Stimulated activated CD8-positive, alpha-beta memory T cell treated with anti-CD3 and anti-CD28 coated beads, Interleukin-7, amount 100 ng/mL, for 4 hours (primary cell): ENCODE data around the gene CNGA3.
"Not testable (repeated sequence)": the region's sequence is repeated elsewhere in the genome, so short reads cannot be mapped to it uniquely, and the experiment has no call there.

Experiments
- DNase-seq, 2 donors: peaks; one replicate each; pipeline ENCODE4 v3.0.0-alpha.2; 2020; ENCODE audit warnings: low read depth in 2 of 2

Gene CNGA3

GRCh38 chr2:98346311-98347236 lies at the start of gene CNGA3:
TSS of gene CNGA3 (plus strand) at chr2:98346456. CDS start at chr2:98369976, 23,520 bp downstream.
- no peak for DNase-seq

DNA sequence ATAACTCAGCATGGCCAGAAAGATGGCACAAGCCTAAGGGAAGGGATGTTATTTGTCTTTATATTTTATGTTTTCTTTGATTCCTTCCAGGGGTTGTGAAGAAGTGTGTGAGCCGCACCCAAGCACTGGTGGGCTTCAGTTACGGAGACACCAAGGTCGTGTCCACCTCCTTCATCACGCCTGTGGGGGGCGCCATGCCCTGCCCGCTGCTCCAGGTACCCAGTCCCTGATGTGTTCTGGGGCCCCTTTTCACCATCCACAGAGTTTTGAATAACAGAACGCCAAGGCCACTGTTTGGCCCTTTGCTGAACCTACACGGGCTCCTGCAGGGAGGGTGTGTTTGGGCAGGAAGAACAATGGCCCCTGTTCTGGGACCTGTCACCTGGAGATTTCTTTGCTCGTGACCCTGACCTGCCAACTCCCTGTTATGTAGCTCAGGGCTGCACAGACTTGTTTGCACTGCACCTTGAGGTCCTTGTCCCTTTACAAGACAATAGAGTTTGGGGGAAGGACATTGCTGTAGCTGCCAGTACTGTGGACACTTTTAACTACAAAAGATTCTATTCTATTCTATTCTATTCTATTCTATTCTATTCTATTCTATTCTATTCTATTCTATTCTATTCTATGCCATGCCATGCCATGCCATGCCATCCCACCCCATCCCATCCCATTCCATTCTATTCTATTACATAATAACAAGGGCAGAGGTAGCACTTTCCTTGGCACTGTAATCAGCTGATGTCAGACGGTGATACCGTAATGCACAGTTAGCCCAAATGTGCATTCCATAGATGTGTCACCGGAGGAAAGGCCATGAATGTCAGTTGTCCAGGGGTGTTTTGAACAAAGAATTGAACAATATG lies 48.2 kb upstream of the CNGA3 start:
- DNase-seq: no peak

DNA sequence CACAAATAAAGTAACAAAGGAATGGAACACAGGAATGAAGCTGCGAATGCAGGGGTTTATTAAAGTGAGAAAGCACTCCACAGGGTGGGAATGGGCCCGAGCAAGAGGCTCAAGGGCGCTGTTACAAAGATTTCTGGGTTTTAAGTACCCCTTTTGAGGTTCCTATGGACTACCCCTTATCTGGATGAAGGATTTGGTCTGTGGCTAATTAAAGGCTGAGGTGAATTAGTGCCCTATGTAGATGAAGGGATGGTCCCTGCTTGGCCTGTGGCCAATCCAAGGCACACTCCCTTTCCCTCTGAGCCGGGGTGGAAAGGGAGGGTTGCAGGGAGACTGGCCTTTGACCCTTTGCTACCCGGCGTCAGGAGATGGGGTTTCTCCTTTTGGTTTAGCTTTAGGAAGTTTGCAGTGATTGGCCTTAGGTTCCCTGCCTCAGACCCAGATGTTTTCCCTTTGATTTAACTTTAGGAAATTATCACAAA lies 47.5 kb upstream of the CNGA3 start:
- DNase-seq: no peak

DNA sequence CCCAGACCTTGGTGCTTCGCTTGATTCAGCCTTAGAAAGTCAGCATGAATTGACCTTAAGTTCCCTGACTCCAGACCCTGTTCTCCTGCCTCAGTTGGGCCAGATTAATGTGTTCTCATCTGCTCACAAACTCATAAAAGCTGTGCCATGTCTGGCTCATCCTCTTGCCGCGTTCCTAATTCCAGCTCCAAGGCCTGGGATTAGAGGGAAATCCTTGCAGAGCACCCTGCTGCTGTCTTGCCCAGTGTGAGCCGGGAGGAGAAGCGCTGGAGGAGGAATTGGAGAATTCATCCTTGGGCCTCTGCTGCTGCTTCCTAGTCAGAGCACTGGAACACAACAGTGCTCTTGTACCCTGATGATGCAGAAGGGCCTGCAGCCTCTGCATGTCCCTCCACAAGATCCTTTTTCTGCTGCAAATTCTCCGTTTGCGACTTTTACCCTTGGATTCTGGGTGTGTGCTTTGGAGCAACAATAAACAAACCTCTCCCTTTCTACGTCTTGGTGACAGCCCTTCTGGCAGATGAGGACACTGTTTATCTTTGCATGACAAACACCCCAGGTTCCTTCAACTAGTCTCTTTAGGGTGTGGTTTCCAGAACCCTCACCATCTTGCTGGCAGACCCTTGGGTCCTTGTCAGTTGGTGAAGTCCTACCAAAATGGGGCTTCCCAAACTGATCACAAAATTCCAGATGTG lies 46.9 kb upstream of the CNGA3 start:
- no peak for DNase-seq

- no peak for DNase-seq
These were observed 45.9 kb upstream of the CNGA3 start for GRCh38 chr2:98300141-98300874.

DNA sequence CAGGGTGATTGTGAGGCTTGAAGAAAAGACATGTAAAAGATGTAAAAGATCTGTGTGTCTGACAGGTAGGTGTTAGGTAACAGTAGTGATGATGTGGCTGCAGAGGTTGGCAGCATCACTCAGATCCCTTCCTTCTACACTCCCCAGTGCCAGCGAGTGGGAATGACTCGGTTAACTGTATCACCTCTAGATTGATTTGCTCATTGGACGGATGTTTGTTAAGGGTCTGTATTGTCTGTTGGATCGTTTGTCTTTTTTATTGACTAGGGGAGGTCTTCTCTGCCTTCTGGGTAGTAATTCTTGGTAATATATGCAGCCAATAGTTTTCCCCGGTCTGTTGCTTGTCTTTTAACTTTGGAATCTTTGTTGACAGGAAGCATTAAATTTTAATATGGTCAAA lies 44.8 kb upstream of the CNGA3 start:
- no peak for DNase-seq

- DNase-seq: not testable (repeated sequence)
These were observed 39.0 kb upstream of the CNGA3 start for GRCh38 chr2:98307131-98307696.

DNA sequence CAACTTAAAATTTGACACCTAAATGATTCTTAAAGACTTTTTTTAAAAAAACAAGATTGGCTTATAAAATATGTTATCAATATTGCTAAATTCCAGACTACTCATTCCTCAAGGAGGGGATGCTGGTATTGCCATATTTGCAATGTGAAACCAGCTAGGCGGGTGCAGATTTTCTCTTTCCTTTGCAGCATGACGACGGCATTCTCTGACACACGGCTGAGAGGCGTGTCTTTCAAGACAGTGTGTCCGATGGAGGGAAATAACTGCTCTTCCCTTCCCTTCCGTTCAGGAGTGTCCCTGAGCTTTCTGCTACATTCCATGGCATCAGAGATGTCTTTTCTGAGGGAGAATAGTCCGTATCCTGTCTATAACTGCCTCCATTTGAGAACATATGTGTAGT lies 38.2 kb upstream of the CNGA3 start:
- DNase-seq: no peak

DNA sequence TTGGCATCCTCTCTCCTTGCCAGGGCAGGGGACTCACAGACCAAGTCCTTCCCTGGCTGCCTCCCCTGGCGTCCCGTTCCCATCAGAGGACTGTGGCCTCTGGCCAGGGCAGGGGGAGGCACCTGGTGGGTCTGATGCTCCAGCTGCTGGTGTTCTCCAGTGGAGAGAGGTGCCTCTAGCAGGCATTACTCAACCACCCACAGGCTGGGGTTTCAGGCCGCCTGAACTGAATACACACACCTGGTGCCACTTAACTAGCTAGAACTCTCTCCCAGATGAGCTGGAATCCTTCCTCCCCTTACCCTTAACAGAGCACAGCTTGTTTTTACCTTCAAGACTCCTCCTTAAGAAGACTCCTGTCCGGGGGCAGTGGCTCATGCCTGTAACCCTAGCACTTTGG lies 37.7 kb upstream of the CNGA3 start:
- DNase-seq: no peak

- no peak for DNase-seq
These were observed 36.7 kb upstream of the CNGA3 start for GRCh38 chr2:98309580-98309979.

DNA sequence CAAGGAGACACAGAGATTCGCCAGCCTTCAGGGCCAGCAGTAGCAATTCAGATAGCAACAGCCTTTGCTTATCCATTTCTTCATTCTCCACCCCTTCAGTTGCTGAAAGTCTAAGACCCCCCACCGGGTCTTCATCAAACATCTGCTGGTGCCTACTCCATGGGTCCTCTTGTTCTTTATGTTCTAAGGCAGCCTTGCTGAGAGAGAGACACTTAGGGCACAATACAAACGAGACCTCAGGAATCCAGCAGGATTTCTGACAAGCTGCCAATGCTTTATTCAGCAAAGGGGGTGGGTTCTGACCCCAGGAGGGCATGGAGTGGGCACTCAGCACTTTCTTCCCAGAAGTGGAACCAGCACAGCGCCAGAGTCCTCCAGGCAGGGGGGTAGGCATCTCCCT lies 36.2 kb upstream of the CNGA3 start:
- no peak for DNase-seq

DNA sequence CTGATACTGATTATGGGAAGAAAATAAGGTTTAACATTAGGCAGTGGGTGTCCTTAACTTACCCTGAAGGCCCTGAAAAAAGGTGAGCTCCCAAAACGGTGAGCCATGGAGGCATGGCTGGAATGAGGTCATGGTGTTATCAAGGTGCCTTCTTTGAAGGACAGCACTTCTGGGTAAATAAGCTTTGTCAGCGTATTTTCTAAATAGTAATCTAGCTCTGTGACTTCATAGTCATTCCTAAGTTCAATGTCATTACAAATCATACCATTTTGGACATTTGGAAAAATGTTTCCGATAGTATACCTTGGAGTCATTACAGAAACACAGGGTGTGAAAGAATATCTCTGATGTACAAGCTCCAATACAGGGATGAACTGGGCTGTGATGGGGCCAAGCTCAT lies 35.2 kb upstream of the CNGA3 start:
- no peak for DNase-seq

DNA sequence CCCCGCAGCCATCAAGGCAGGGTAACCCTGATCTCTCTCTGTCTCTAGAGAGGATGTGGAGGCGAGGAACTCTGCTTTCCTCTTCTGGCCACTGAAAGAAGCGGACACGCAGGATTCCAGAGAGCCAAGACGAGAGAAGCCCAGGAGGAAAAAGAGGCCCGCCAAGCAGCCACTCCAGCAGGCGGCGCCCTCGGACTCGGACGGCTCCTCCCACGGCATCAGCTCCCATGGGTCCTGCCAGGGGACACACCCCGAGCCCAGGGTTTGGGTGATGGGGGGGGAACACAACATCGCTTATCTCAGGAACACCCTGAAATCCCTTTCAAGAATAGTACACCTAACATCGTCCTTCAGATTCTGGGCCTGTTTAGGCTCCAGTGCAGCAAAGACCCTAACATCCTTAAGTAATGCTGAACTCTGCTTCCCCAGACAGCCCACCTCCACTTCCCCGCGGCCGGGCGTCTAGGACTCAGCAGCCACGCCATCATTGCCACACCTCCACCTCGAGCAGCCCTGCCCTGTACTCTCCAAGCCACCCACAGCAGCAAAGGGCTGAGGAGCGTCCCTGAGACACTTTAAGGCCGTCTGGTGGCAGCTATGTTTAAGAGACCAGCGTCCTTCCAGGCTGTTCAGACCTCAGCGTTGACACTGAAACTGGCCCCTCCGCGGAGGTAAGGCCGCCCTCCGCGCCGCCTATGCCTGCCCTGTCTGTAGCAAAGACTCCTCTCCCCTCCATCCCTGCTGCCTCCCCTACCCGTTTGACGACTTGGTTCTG lies 34.3 kb upstream of the CNGA3 start:
- DNase-seq: no peak

DNA sequence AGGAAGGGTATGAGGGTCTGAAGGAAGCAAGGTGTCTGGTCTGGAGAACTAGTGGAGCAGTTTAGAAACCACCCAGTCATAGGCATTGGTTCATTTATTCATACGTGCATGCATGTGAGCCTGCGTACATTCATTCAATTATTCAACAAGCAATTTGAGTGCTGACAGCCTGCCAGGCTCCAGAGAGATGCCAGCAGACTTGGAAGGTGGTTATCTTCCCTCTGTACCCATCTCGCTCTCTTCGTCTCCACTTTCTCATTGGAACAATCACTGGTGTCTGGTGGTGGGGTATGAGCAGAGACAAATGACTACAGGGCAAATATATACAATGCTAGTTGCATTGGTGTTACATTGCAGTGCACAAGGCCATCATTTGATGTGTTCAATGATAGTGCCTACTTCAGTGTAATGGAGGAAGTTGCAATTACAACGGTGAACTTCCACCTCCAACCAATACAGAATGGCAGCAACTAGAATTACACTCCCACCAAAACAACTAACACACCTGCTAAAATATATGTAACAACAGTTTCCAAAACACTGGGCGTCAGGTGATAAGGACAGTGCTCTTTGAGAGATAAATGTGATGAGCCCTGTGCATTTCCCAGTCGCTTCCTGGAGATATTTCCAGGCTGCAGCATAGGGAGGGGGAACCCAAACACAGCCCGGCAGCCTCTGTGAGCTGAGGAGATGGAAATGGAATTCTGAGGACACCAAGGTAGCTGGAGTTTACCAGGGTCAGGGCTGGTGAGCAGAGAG lies 32.6 kb upstream of the CNGA3 start:
- DNase-seq: no peak

DNA sequence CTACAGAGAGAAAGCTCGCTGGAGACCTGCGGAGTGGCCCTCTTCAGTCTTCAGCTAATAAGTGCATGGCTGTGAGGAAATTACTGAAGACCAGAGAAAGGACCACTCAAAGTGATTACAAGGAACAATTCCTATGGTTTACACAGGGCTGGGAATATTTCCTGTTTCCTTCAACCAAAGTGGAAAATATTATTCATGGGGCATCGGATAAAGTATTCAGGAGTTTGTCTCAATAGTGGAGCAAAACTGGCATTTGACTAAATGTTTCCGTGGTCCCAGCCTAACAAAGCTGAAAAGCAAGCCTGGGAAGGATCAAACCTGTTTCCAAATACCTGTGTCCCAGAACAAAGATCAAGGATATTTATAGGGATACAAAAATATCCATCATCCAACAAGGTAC lies 32.0 kb upstream of the CNGA3 start:
- DNase-seq: no peak

- no peak for DNase-seq
These were observed 30.3 kb upstream of the CNGA3 start for GRCh38 chr2:98315957-98316356.

GRCh38 chr2:98317214-98317613 lies 29.0 kb upstream of the CNGA3 start:
- DNase-seq: no peak

- DNase-seq: not testable (repeated sequence)
These were observed 26.1 kb upstream of the CNGA3 start for GRCh38 chr2:98320171-98320570.

DNA sequence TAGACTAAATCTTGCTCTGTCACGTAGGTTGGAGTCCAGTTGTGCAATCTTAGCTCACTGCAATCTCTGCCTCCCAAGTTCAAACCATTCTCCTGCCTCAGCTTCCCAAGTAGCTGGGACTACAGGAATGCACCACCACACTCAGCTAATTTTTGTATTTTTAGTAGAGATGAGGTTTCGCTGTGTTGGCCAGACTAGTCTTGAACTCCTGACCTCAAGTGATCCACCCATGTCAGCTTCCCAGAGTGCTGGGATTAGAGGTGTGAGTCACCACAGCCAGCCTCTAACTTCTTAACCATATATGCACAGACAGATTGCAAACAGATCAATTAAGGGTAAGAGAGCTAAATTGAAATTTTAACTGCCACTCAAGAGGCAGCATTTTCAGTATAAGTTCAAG lies 22.1 kb upstream of the CNGA3 start:
- DNase-seq: no peak
